HG03342 (cell line): Measurements from ENCODE around the gene ZNF248.

Experiments used
- ATAC-seq: cut with Tn5 transposase; IDR thresholded peaks from one replicate; pipeline ENCODE4 v1.9.1; 2021; ENCODE audit warnings: mild to moderate bottlenecking, moderate library complexity; ENCODE audit not compliant: unreplicated experiment

ZNF248 gene

DNA sequence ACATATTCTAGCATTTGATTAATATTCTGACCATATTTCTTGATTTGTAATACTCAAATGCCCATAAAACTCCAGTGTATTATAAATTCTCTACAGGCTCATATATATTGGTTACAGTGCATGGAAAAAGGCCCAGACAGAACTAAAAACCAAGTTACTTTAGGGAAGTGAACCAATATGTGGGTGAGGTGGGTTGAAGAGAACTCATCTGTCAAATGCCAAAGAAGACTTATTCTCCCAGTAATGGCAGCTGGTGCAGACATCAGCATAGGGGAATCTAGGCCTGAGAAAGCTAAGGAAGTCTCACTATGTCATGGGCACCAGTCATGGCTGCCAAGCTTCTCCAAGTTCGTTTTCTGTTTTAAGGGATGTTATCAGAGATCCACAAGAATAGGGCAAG lies 30.6 kb downstream of the ZNF248 start:
- ATAC-seq: no peak

DNA sequence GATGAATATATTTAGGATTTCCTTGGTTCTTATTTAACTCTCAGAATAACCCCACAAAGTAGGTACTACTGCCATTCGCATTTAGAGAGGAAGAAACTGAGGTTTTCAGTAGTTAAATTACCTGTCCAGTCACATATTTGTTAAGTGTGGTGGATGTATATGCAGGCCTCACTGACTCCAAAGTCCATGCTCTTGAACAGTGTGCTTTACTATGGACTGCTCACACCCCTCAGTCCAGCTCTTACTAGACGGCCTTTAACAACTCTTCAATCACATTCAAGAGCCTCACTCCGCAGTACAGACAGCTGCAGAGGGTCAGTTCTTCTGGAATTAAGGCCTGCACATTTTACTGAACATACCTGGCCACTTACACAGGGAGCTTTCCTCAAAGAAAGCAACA lies 36.2 kb downstream of the ZNF248 start:
- ATAC-seq: no peak

DNA sequence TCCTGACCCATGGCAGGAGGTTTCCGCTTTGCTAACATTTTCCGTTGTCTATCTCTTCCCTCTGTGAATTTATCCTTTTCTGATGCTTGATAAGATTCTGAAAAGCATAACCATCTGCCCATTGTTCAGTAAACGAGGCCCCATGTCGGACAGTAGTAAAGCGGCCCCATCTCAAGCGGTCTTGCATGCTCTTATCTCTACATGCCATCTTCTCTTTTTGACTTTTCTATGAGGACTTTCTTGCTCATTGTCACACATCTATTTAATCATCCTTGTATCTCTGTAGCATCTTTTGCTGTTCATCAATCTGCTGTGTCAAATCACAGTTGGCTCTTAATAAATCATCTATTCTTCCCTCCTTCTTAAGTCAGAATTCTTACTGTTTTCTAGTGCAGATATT lies 37.6 kb downstream of the ZNF248 start:
- ATAC-seq: no peak

DNA sequence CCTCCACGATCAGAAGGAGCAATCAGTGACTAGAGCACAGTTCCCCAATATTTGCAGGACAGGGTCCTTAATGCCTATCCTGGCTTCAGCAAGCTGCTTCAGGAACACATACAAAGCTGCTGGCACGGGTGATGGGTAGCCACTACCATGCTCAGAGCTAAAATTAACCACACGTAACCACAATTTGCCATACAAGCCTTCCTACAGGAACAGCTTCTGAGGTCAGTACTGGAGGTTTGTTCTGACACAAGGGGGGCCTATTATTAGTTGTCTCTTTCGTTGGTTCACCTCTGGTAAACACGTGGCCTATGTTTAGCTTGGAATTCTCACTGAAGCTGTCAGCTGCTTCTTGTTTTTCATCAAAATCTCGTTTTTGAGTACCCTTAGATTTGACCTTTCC lies 41.1 kb downstream of the ZNF248 start:
- ATAC-seq: no peak

GRCh38 chr10:37813763-37814162 lies 43.6 kb downstream of the ZNF248 start:
- no peak for ATAC-seq

DNA sequence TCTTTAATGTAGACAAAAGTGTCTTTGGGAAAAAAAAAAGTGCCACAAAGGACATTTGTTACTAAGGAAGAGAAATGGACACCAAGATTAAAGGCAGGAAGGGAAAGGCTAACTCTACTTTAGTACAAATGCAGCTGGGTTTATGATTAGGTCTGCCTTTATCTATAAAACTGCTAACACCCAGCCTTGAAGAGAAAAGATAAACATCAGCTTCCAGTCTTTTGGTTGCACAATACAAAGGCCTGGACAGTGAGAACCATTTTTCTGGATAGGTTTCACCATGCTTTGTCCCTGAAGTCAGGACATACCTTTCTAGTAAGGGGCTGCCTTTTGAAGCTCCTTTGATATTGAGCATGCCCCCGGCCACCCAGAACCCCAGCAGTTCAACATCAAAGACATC lies 45.1 kb downstream of the ZNF248 start:
- ATAC-seq: no peak

DNA sequence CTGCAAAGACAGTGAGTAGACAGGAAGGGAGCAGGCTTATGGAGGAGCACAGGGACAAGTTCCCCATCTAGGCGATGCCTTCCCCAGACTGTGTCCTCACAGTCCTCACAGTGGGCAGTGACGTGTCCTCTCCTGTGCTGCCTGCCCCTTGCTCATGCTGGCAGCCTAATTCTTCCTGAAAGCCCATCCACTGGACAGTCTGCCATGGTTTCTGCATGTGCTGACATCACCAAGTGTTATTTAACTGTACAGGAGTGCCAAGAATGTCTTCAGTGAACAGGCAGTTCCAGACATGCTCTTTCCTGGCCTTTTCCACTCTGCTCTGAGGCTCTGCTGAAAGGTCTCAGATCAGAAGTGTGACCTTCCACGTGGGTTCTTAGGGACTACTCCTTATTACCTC lies 54.1 kb downstream of the ZNF248 start:
- ATAC-seq: no peak

DNA sequence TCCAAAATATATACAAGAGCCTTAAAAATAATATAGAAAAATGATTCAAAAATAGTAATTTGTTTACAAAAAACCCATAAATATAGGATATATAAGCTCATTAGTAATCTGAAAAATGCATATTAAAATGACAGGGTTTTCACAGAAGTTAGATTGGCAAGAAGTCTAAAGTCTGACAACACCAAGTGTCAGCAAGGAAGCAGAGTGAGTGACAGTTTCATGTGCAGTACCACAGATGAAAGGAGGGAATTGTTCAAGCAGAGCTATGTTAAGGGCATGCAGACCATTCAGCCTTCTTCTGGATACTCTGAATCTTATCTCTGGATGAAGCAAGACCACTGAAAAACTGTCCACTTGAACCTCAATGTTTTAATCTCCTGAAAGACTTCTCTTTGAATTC lies 55.9 kb downstream of the ZNF248 start:
- ATAC-seq: no peak

DNA sequence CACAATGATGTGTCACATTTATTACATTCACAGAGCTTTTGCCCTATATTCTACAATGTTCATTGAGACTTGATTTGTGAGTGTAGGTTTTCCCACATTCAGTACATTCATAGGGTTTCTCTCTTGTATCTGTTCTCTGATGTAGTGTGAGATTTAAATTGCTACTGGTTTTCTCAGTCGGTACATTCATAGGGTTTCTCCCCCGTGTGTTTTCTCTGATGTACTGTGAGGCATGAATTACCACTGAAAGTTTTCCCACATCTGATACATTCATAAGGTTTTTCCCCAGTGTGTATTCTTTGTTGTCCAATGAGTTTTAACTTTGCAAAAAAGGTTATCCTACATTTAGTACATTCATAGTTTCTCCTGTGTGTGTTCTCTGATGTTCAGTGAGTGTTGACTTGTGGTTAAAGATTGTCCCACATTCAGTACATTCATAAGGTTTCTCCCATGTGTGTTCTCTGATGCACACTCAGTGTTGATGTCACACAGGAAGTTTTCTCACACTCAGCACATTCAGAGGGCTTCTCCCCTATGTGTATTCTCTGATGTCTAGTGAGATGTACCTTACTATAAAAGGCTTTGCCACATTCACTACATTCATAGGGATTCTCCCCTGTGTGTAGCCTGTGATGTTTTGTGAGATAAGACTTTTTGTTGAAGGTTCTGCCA lies 63.0 kb downstream of the ZNF248 start:
- no peak for ATAC-seq

DNA sequence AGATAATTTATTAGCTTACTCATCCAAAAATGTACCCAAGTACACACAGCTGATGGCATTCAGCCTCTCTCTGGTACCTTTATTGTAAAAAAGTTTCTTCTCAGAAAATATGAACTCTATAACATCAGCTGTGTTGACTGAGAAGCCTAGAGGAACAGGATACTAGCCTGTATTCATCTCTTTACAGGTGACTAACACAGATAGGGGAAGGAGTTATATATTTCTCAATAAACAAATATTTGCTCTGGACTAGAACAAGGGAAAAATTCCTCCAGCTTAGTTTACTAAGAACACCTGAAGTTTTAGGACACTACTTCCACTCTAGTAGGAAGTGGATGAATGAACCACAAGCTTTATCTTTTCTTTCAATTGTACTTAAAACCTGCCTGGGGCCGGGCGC lies 67.8 kb downstream of the ZNF248 start:
- ATAC-seq: no peak

GRCh38 chr10:37784678-37785077 lies 72.7 kb downstream of the ZNF248 start:
- no peak for ATAC-seq

DNA sequence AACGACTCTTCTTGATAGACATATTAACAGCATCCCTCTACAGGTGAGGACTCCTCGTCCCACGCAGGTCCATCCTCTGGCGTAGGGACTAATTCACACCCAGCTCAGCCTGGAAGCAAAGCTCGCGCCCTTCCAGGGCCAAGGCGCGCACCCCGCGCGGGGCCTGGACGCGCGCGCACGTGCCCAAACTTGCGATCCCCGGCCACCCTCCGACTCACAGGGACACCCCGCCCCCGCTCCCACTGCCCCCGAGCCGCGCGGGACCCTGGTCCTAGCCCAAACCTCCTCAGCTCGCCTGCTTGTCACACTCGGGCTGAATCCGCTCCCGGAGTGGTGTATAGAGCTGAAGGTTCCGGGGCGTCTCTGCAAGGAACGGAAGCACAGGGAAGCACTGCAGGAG lies 76.9 kb downstream of the ZNF248 start:
- no peak for ATAC-seq

- ATAC-seq: no peak
These were observed 80.4 kb downstream of the ZNF248 start for GRCh38 chr10:37777056-37777455.

GRCh38 chr10:37775612-37776011 lies 81.8 kb downstream of the ZNF248 start:
- no peak for ATAC-seq

GRCh38 chr10:37774351-37774750 lies 83.1 kb downstream of the ZNF248 start:
- ATAC-seq: no peak

DNA sequence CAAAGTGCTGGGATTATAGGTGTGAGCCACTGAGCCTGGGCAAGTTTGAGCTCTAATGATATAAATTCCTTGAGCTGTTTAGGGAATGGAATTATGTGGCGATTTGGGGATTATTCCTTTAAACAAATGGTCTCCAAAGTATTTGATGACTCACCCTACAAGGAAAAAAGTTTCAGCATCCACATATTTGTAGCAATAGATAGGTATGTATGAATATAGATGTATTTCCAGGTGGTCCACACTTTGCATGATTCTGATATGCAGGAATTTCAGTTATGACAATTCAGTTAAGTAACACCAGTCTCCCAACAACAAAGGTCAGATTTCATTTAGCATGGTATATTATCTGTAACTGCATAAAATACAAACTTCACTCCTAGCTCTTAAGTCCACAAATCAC lies 92.2 kb downstream of the ZNF248 start:
- no peak for ATAC-seq

DNA sequence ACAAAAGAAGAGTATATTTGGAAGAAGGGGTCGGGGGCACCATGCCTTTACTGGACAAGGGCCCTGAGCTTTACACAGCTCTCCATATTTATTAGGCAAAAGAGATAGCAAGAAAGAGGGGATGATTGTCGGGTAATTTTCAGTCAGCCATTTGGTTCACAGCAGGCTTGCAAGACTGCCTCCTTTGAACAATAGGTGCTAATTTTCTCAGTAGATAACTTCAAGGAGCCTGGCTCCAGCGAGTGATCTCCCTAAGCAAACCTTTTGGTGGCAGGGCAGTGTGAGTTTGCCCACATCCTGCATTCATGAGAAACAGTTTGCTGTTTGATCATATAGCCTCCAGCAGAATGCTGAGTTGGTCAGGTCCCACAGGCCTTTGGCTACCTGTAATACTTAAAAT lies 94.3 kb downstream of the ZNF248 start:
- ATAC-seq: no peak

- no peak for ATAC-seq
These were observed 95.1 kb downstream of the ZNF248 start for GRCh38 chr10:37762287-37762686.

DNA sequence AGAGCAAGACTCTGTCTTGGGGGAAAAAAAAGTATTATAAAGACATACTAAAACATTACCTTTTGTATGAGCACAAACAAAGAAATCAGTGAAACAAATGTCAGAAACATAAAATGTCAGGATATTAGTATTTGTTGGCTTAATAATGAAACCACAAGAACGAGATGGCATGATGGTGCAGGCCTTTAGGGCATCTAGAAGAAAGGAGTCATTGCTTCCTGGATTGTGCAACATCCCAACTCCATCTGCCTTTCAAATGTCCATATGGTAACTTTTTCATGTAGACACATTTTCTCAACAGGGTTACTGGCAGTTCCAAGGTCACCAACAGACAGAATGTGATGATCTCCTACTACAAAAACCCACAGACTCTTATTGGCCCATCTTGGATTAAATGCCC lies 96.6 kb downstream of the ZNF248 start:
- no peak for ATAC-seq

DNA sequence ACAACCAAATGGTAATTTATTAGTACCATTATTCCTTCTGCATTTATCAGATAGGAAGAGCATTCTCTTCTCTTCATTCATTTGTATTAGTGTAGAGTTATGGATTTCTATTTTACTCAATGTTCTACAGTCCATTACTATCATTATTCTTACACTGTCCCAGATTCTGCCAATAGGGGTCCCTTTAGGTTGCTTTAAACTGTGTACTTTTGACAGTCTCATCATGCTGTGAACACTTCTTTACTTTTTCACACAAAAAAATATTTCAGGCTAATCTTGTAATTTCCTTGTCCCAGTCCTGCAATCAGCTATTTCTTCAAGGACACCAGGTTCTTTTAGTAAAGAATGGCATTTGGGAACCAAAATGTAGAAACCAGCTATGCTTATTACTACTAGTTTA lies 99.3 kb downstream of the ZNF248 start:
- no peak for ATAC-seq

GRCh38 chr10:37754538-37755323 lies 102.7 kb downstream of the ZNF248 start:
- ATAC-seq: no peak

GRCh38 chr10:37752334-37752875 lies 105.0 kb downstream of the ZNF248 start:
- ATAC-seq: no peak
